Prostate gland (tissue), 2 donors: ENCODE data around the gene SOX15.
A peak's percentile ranks its signal among the peaks of the same experiment; 100 is the strongest.

ENCODE experiments used
- POLR2A ChIP-seq: fragments of 450-650 bp; IDR thresholded peaks from one replicate; pipeline ENCODE4 v1.6.1; 2016; ENCODE audit warnings: antibody characterized with exemption, mild to moderate bottlenecking
- TF ChIP-seq, protein P1 (sequence below), 4 experiments: fragments of 200-600 bp in 2 of 4; fragments of 450-650 bp in 2 of 4; sonication (generic) in 2 of 4; IDR thresholded peaks; 1 replicate in 3 of 4; 2 replicates in 1 of 4; pipeline ENCODE4 v1.5.1; 2016 to 2019; ENCODE audit warnings: antibody characterized with exemption in 4 of 4, mild to moderate bottlenecking in 2 of 4, moderate library complexity in 2 of 4

- TF ChIP-seq, protein P1, sequence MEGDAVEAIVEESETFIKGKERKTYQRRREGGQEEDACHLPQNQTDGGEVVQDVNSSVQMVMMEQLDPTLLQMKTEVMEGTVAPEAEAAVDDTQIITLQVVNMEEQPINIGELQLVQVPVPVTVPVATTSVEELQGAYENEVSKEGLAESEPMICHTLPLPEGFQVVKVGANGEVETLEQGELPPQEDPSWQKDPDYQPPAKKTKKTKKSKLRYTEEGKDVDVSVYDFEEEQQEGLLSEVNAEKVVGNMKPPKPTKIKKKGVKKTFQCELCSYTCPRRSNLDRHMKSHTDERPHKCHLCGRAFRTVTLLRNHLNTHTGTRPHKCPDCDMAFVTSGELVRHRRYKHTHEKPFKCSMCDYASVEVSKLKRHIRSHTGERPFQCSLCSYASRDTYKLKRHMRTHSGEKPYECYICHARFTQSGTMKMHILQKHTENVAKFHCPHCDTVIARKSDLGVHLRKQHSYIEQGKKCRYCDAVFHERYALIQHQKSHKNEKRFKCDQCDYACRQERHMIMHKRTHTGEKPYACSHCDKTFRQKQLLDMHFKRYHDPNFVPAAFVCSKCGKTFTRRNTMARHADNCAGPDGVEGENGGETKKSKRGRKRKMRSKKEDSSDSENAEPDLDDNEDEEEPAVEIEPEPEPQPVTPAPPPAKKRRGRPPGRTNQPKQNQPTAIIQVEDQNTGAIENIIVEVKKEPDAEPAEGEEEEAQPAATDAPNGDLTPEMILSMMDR (IDR thresholded peaks at IDR 0.05), result peak in 1 of 4 experiments; percentile 1
- TF ChIP-seq POLR2A, result peak; percentile 57
These were observed 16.4 kb downstream of the SOX15 start for GRCh38 chr17:7573324-7574080.
